Activated naive CD8-positive, alpha-beta T cell treated with anti-CD3 and anti-CD28 coated beads, Interleukin-2, amount 50 U/mL, for 16 hours (primary cell): Measurements from ENCODE around the gene TACC2.
"Not testable (repeated sequence)": the region's sequence is repeated elsewhere in the genome, so short reads cannot be mapped to it uniquely, and the experiment has no call there.

Experiments
- DNase-seq: peaks from one replicate; pipeline ENCODE4 v3.0.0-alpha.2; 2020; ENCODE audit warnings: low read depth, low spot score

TACC2 gene

GRCh38 chr10:121978511-121978910 is 10.5 kb upstream of the TACC2 start:
- no peak for DNase-seq

- no peak for DNase-seq
Observed at GRCh38 chr10:121981346-121981745, 7.6 kb upstream of the TACC2 start.

- DNase-seq: no peak
Observed at GRCh38 chr10:121983852-121984251, 5.1 kb upstream of the TACC2 start.

GRCh38 chr10:121984463-121984862 is 4.5 kb upstream of the TACC2 start:
- DNase-seq: no peak

- DNase-seq: no peak
Observed at GRCh38 chr10:121990015-121990677, 1.2 kb downstream of the TACC2 start.

GRCh38 chr10:121991727-121992126 is 2.8 kb downstream of the TACC2 start:
- not testable (repeated sequence) for DNase-seq

GRCh38 chr10:121994429-121994941 is 5.5 kb downstream of the TACC2 start:
- DNase-seq: no peak

GRCh38 chr10:121998462-121998861 is 9.5 kb downstream of the TACC2 start:
- no peak for DNase-seq

GRCh38 chr10:121999301-121999700 is 10.3 kb downstream of the TACC2 start:
- DNase-seq: no peak

- DNase-seq: no peak
Observed at GRCh38 chr10:122001698-122002097, 12.7 kb downstream of the TACC2 start.

- no peak for DNase-seq
Observed at GRCh38 chr10:122007415-122007814, 18.5 kb downstream of the TACC2 start.

- DNase-seq: no peak
Observed at GRCh38 chr10:122010405-122011050, 21.6 kb downstream of the TACC2 start.

GRCh38 chr10:122012731-122013130 is 23.8 kb downstream of the TACC2 start:
- DNase-seq: no peak

- no peak for DNase-seq
Observed at GRCh38 chr10:122013311-122013780, 24.4 kb downstream of the TACC2 start.

- no peak for DNase-seq
Observed at GRCh38 chr10:122014652-122015248, 25.8 kb downstream of the TACC2 start.

GRCh38 chr10:122017926-122018325 is 29.0 kb downstream of the TACC2 start:
- DNase-seq: not testable (repeated sequence)

GRCh38 chr10:122018491-122018890 is 29.5 kb downstream of the TACC2 start:
- no peak for DNase-seq

GRCh38 chr10:122018951-122019413 is 30.0 kb downstream of the TACC2 start:
- no peak for DNase-seq

GRCh38 chr10:122019414-122019975 is 30.5 kb downstream of the TACC2 start:
- no peak for DNase-seq

GRCh38 chr10:122020226-122020625 is 31.3 kb downstream of the TACC2 start:
- no peak for DNase-seq

- no peak for DNase-seq
Observed at GRCh38 chr10:122021379-122021778, 32.4 kb downstream of the TACC2 start.

GRCh38 chr10:122021828-122022227 is 32.9 kb downstream of the TACC2 start:
- DNase-seq: no peak
